ENCODE results near the gene UROC1. TPM values are rescaled to one million over a fixed set of nuclear protein-coding genes. Genes with fewer than 3 reads are reported as not detected.

Gene UROC1
- total and polyA plus RNA-seq, 9 of the 15 experiments (the other 6 are each of a cell fraction or from before 2014, with no cell fraction given): not detected

DNA sequence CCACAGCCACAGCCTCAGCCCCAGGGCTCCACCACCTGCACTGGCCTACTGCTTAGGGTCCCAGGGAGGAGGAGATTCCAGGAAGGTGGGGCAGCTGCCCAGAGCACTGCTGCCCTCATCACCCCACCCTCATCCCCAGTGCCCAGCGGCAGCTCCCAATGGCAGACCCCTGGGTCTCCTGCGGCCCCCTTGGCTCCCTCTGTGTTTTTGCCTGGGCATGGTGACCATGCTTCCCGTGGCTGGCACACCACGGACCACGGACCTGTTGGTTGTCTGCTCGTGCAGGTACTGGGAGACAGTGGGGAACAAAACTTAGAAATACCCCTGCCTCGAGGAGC lies 9.1 kb upstream of the UROC1 start (continued):
- TF ChIP-seq, protein P1, sequence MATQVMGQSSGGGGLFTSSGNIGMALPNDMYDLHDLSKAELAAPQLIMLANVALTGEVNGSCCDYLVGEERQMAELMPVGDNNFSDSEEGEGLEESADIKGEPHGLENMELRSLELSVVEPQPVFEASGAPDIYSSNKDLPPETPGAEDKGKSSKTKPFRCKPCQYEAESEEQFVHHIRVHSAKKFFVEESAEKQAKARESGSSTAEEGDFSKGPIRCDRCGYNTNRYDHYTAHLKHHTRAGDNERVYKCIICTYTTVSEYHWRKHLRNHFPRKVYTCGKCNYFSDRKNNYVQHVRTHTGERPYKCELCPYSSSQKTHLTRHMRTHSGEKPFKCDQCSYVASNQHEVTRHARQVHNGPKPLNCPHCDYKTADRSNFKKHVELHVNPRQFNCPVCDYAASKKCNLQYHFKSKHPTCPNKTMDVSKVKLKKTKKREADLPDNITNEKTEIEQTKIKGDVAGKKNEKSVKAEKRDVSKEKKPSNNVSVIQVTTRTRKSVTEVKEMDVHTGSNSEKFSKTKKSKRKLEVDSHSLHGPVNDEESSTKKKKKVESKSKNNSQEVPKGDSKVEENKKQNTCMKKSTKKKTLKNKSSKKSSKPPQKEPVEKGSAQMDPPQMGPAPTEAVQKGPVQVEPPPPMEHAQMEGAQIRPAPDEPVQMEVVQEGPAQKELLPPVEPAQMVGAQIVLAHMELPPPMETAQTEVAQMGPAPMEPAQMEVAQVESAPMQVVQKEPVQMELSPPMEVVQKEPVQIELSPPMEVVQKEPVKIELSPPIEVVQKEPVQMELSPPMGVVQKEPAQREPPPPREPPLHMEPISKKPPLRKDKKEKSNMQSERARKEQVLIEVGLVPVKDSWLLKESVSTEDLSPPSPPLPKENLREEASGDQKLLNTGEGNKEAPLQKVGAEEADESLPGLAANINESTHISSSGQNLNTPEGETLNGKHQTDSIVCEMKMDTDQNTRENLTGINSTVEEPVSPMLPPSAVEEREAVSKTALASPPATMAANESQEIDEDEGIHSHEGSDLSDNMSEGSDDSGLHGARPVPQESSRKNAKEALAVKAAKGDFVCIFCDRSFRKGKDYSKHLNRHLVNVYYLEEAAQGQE (IDR thresholded peaks at IDR 0.05; ENCODE audit: borderline replicate concordance): no peak
- TF ChIP-seq, protein P1 (CRISPR knock-in tag; IDR thresholded peaks at IDR 0.05; ENCODE audit: low read depth): no peak
- TF ChIP-seq NBN (IDR thresholded peaks at IDR 0.05; ENCODE audit: low read depth) (no peak), POLR2AphosphoS5 (IDR thresholded peaks at IDR 0.05; ENCODE audit: control insufficient read depth, insufficient read depth, low read depth, low read length) (no peak), CHCHD3 (CRISPR knock-in tag; IDR thresholded peaks at IDR 0.05) (no peak), ZNF444 (CRISPR knock-in tag; IDR thresholded peaks at IDR 0.05) (no peak), PRPF4 (IDR thresholded peaks at IDR 0.05; ENCODE audit: insufficient read depth, low read depth, low read length, poor library complexity, severe bottlenecking) (no peak)
- TF ChIP-seq, protein P2, sequence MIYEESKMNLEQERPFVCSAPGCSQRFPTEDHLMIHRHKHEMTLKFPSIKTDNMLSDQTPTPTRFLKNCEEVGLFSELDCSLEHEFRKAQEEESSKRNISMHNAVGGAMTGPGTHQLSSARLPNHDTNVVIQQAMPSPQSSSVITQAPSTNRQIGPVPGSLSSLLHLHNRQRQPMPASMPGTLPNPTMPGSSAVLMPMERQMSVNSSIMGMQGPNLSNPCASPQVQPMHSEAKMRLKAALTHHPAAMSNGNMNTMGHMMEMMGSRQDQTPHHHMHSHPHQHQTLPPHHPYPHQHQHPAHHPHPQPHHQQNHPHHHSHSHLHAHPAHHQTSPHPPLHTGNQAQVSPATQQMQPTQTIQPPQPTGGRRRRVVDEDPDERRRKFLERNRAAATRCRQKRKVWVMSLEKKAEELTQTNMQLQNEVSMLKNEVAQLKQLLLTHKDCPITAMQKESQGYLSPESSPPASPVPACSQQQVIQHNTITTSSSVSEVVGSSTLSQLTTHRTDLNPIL (CRISPR knock-in tag; IDR thresholded peaks at IDR 0.05): no peak
